ENCODE results near the gene CLEC1B. TPM values are rescaled to one million over a fixed set of nuclear protein-coding genes. Genes with fewer than 3 reads are reported as not detected.
"Not testable (repeated sequence)": the region's sequence is repeated elsewhere in the genome, so short reads cannot be mapped to it uniquely, and the experiment has no call there.

Gene CLEC1B
- polyA plus RNA-seq (2013, experiment 1 of 2; ENCODE audit: insufficient read length) = not detected
- not detected for polyA plus RNA-seq (2013, experiment 2 of 2; ENCODE audit: insufficient read length)

DNA sequence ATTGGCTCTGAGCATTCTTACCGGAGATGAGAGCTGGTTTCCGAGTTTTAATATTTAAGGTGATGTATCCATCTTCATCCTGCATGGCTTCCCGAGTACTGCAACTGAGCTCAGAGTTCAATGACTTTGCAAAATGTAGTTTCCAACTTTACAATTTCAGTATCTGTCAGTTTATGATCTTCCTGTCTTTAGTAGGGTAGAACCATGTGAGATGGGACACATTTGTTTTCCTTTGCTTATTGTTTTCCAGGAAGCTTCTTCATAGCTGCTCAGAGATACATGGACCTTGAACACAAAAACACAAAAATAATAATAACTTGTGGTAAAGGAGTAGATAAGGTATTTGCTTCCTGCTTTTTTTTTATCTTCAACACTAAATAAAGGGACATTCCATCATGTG, at the start of gene CLEC1B:
TSS of gene CLEC1B (minus strand) at position 106 of the 400 bp plus-strand sequence. CDS start at position 85, 21 bp downstream.
- DNase-seq = no peak

DNA sequence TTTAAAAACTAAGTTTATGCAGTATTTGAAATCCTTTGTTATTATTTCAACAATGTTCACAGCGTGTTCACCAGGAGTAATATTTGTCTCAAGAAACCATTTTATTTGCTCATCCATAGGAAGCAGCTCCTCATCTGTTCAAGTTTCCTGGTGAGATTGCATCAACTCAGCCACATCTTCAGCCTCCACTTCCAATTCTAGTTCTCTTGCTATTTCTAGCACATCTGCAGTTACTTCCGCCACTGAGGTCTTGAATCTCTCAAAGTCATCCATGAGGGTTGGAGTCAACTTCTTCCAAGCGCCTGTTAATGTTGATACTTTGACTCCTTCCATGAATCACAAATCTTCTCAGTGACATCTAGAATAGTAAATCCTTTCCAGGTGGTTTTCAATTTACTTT, 49.6 kb upstream of the CLEC1B start:
- DNase-seq = no peak

DNA sequence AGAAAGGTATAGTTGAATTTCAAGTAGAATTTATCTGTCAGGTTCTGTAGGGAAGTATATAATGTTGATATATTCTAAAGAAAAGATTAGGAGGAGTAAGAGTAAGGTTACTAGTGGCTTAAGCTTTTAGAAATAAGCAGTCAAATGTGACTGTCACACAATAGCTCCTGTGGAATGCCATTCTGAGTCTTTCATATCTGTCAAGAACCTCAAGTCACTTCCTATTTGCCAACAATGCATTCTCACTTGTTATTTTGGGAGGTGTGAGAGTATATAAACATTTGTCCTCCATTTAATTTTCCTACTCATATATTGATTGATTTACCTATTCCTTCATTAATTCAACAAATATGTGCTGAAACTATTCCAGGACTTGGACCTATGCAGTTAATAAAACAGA, 43.2 kb upstream of the CLEC1B start:
- no peak for DNase-seq

GRCh38 chr12:10033783-10034545, 35.0 kb upstream of the CLEC1B start:
- DNase-seq = peak; percentile 29

DNA sequence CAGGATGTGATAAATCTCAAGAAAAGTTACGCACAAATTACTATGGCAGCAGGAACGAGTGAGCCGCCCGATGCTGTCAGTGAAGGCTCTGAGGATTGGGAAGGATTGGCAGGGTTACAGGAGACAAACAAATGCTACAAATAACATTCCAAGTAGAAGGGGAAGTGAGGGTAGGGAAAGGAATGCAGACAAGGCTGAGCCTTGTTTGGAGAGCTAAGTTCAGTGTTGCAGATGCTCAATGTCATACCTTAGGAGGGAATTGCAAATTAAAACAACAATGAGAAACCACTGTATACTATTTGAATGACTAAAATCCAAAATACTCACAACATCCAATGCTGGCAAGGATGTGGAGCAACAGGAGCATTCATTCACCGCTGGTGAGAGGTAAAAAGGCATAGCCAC, 32.9 kb upstream of the CLEC1B start:
- DNase-seq = peak; percentile 90

GRCh38 chr12:10031321-10031720, 32.4 kb upstream of the CLEC1B start:
- DNase-seq = no peak

DNA sequence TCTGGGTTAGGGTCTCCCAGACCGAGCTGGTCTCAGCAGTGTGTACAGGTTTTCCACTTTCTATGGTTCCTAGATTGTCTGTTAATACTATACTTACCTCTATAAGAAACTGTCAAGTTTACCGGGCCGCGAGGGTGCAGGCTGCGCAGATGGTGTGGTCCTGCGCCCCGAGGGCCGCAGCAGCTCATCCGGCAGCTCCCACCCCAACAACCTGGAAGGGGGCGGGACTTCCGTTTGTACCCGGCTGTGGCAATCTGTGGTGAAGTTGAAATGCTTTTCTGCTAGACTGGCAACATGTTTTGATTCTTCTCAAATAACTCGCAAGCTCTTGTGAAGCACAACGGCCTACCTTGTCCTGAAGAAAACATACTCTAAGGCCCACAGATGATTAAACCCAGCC, 31.5 kb upstream of the CLEC1B start, which contains the start of gene CLEC9A:
TSS of gene CLEC9A (plus strand) at position 237 of the 400 bp plus-strand sequence. CDS start 22,006 bp downstream, outside the sequence.
- DNase-seq = no peak

DNA sequence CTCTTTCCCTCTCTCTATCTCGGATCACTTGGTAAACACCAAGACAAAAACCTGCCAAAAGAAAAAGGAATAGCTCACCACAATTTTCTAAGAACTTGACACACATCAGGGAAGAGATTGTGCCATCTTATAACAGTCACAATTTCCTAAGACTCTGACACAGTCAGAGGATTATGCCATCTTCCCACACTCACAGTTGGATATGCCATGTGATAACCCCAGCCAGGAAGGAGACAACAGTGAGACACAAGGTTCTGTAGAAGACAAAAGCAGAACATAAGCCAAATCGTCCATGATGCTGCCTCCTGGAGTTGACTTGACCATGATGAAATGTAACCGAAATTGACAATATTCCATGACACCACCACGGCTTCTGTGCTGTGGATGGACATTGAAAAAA, 28.8 kb upstream of the CLEC1B start:
- peak; percentile 18 for DNase-seq

DNA sequence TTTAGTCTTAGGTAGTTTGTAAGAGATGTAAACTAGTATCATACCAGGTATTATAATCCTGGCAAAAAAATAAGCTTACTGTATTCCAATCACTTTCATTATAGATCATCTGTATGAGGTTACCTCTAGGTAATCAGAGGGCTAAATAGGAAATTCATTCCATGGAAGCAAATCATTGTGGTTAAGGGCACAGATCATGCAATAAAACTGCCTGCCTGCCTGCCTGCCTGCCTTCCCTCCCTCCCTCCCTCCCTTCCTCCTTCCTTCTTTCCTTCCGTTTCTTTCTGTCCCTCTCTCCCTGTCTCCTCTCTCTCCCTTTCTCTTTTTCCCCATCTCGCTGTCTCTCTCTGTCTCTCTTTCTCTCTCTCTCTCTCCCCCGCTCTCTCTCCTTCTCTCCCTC, 28.4 kb upstream of the CLEC1B start:
- DNase-seq = peak; percentile 13

- DNase-seq = not testable (repeated sequence)
These were observed 27.7 kb upstream of the CLEC1B start for GRCh38 chr12:10026666-10027065.

DNA sequence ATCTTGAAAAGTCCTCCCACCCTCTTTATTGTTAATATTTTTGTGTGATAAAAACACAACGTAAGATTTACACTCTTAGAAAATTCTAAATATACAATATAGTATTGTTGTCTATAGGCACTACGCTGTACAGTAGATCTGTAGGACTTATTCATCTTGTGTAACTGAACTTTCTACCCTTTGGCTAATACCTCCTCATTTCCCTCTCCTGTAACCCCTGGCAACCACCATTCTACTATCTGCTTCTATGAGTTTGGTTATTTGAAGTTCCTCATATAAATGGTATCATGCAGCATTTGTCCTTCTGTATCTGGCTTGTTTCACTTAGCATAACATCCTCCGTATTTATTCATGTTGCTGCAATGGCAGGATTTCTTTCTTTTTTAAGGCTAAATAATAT, 26.3 kb upstream of the CLEC1B start:
- DNase-seq = no peak

DNA sequence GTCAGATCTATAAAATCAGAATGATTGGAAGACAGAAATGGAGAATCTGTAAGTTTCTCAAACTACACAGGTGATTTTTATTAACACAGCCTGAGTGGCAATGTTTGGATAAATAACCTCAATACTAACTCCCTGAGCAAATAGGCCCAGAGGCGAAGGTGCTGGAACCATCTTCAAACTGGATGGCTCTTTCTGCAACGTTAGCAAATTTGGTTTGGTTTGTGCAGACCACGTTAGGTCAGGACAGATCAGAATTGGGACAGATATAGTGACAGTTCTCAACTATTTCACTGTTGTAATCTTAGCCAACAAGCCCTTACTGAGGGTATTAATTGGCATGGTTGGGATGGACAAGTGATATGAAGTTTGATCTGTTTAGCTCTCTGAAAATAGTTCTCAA, 22.4 kb upstream of the CLEC1B start:
- DNase-seq = no peak

DNA sequence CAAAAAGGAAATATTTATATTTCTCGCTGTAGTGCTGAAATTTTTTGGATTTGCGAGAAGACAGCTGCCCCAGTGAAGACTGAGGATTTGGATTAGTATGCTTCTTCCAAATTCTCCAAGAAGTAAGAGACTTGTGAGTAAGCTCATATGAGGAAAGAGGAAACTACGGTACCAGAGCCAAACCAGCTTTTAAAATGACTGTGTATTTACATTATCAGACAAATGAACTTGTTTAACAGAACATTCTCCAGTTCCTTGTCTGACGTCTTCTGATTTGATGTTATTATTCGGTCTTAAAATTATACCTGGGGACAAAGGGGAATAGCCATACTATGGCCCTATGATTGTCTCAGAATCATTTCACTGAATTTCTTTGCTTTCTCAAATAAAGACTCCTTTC, 19.5 kb upstream of the CLEC1B start:
- DNase-seq = no peak

GRCh38 chr12:10016881-10017280, 18.0 kb upstream of the CLEC1B start:
- DNase-seq = peak; percentile 26

- no peak for DNase-seq
These were observed 16.5 kb upstream of the CLEC1B start for GRCh38 chr12:10015450-10015849.

- DNase-seq = no peak
These were observed 13.9 kb upstream of the CLEC1B start for GRCh38 chr12:10012630-10013330.

- peak; percentile 37 for DNase-seq
These were observed 2.4 kb upstream of the CLEC1B start for GRCh38 chr12:10001171-10001776.

DNA sequence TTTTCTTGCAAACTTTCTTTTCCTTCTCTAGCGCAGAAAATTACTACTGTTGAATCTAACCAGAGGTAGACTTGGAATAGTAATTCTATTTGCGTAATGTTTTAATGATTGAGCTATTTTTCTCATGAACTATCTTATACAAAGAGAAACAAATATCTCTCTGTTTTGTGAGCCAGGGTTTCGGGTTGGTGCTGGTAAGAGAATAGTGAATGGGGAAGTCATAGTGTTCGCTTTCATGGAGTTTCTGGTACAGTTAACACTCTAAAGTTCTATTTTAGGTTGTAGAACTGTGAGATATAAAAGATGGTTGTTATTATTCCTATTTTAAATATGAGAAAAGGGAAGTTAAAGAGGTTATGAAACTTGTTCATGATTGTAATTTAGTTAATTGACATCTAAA, 6.6 kb downstream of the CLEC1B start:
- no peak for DNase-seq

DNA sequence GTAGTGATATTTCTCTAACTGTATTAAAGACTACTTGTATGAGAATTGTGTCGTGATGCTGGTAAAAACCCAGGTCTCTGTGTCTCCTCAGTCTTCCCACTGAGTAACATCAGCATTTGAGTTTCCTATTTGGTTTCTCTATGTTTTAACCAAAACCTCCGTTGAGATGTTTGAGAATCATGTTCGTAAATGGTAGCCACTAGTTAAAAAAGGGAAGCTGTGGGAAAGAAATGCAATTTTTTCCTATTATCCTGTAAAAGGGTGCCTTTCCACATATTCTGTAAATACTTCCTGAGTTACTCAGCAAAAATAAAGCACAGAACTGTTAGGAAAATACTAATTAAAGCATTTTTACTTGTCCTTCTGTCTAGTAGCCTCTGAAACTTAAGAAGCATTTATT, 7.0 kb downstream of the CLEC1B start:
- no peak for DNase-seq

GRCh38 chr12:9980126-9980525, 18.8 kb downstream of the CLEC1B start:
- no peak for DNase-seq

- DNase-seq = no peak
These were observed 21.0 kb downstream of the CLEC1B start for GRCh38 chr12:9977916-9978315.

DNA sequence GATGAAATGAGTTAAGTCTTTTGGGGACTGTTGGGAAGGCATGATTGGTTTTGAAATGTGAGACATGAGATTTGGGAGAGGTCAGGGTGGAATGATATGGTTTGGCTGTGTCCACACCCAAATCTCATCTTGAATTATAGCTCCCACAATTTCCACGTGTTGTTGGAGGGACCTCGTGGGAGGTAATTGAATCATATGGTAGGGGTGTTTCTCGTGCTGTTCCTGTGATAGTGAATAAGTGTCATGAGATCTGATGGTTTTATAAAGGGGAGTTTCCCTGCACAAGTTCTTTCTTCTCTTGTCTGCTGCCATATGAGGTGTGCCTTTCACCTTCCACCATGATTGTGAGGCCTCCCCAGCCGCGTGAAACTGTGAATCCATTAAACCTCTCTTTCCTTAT, 22.3 kb downstream of the CLEC1B start:
- not testable (repeated sequence) for DNase-seq

DNA sequence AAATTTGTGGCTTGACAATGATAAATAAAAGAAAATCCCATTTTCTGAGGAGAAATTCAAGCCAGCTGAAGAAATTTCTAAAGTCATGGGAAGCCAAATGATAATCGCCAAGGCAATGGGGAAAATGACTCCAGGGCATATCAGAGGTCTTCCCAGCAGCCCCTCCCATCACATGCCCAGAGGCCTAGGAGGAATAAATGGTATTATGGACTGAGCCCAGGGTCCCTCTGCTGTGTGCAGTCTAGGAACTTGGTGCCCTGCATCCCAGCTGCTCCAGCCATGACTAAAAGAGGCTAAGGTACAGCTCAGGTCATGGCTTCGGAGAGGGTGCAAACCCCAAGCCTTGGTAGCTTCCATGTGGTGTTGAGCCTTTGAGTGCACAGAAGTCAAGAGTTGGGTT, 23.3 kb downstream of the CLEC1B start:
- no peak for DNase-seq

Measured in fibroblast of skin of abdomen (primary cell).